ENCODE data around the gene ARHGEF26.

The ARHGEF26 gene

DNA sequence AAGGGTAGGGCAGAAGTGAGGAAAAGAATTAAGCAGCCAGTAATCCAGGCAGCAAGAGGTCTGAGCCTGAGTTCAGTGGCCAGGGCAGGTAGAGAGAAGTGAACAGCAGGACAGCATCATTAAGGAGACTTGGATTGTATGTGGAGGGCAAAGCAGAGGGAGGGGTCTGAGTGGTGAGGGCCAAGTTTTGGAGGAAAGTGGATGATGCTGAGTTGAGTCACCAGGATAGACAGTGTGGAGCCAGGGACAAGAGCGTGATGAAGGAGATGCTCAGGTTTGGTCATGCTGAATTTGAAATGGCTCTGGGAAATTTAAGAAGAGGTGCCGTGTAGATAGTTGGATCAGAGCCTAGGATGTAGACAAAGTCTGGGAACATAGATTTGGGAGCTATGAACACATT, 93.1 kb downstream of the ARHGEF26 start:
- DNase-seq = no peak

DNA sequence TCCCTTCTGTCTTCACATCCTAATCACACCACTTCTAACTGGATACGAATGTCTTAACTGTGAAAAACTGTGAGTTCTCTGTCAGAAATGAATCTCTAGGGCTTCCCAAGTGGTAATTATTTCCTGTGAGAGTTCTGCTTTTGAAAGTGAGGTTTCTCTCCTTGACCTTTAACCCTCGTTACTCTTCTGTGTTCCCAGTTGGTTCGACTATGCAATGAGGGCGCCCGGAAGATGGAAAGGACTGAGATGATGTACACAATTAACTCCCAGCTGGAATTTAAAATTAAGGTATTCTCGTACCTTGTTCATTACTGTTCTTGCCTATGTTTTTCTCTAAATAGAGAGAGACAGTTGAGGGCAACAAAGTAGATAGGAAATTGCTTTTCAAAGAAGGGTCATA, 96.5 kb downstream of the ARHGEF26 start:
- no peak for DNase-seq

DNA sequence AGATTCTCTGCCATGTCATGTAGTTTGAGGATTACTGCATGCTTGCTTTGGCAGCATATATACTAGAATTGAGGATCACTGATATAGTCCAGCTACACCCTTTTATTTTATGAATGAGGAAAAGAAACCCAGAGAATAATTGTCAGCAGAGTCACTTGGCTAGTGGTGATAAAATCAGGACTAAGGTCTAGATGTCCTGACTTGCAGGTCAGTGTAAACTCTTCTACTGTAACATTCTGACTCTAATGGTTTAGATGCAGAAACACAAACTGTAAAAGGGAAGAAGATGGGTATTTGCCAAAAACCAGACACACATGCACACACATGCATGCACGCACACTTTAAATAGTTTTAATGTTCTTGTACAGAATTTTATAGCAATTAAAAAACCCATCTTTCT, 97.5 kb downstream of the ARHGEF26 start:
- DNase-seq = no peak

- no peak for DNase-seq
Observed at GRCh38 chr3:154220462-154220861, 99.3 kb downstream of the ARHGEF26 start.

DNA sequence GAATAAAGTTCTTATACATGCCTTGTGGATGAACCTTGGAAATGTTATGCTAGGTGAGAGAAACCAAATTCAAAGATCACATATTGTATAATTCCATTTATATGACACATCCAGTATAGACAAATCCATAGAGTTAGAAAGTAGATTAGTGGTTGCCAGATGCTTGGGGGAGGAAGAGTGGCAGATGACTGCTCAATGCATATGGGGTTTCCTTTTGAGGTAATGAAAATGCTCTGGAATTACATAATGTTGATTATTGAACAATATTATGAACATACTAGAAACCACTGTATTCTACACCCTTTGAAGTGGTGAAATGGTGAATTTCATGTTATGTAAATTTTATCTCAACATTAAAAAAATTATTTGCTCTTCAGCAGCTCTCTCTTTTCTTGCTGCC, 102.3 kb downstream of the ARHGEF26 start:
- DNase-seq = no peak

DNA sequence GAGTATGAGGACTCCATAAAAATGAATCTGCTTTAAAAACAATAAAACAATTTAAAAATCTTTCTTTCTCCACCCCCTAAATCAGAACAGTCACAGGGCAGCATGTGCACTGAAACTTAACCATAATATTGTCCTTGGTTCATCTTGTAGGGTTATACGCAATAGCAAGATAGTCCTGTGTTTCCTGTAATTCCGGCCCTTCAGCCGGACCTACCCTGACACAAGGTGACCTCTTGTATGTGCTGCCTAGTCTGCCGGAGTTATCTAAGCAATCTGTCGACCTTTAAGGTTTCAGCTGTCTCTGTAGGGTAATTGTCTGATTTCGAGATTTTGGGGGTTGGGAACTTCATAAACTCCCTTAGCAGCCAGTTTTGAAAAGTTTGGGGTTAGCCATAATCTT, 103.2 kb downstream of the ARHGEF26 start:
- no peak for DNase-seq

DNA sequence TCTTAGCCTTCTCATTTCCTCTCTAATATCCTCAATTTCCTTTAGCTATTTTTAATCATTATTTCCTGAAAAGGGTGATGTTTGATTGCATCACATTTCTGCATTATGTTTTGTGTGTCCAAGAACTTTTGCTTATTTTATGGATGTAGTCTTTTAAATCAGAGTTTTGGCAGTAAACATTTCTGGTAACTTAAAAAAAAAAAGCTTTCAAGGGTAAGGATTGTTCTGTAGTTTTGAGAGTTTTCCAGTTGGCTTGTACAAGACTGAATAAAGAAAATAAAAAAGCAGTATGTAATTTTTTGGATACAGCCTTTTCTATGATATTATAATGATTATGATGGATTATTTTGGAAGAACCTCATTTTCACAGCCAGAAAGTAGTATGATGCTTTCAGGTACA, 103.7 kb downstream of the ARHGEF26 start:
- DNase-seq = no peak

- no peak for DNase-seq
Observed at GRCh38 chr3:154225536-154225935, 104.3 kb downstream of the ARHGEF26 start.

GRCh38 chr3:154227531-154227930, 106.3 kb downstream of the ARHGEF26 start:
- no peak for DNase-seq

DNA sequence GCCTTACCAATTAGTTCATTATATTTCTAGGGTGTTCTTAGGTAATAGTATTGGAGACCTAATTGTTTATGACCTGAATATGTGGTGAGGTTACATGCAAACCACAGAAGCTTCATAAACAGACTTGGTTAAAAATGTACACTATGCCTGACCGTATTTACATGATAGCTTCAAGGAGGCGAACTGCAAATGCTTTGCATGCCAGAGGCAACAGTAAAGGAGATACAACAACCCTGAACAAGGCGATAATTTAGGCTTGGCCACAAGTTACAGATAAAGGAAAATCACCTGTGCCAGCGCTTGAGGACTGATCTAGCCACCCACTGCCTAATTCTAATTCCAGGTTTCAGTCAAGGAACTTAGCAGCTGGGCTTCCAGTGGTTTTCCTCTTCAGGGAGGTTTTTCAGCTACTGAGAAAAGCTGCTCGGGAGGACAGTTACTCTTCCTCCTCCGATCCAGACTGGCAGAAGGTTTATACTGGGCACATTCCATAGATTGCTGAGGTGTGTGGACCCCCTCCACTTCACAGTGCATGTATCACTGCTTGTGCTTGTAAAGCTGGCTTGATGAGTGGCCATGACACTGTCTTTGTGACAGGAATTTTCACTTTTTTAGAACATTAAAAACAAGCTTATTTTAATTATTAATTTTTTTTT, 107.5 kb downstream of the ARHGEF26 start:
- DNase-seq = no peak

- no peak for DNase-seq
Observed at GRCh38 chr3:154229217-154229590, 108.0 kb downstream of the ARHGEF26 start.

DNA sequence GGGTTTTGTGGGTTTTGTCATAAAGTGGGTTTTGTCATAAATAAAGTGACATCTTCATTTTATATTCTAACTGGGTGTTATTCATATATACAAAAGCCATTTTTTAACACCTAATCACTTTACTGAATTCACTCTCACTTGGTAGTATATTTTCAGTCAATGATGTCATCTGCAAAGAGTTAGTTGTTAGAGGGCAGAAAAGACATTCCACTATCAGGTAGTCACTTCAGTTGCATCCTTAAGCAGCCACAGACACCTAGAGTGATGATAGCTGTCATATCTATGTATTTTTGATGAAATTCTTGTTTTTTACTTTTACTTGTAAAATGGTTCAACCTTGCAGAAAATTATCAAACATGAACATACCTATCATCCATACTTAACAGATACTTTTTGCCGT, 114.1 kb downstream of the ARHGEF26 start:
- DNase-seq = no peak

GRCh38 chr3:154236331-154236730, 115.1 kb downstream of the ARHGEF26 start:
- no peak for DNase-seq

DNA sequence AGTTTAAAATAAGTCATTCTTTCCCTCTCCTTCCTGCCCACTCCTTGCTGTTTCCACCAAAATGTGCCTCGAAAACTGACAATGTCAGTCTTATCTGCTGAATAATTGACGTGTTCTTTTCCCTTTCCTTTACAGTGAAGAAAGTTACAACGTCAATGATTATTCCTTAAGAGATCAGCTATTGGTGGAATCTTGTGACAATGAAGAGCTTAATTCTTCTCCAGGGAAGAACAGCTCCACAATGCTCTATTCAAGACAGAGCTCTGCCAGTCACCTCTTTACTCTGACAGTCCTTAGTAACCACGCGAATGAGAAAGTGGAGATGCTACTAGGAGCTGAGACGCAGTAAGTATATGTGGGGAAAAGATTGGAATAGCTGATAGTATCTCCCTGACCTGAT, 119.0 kb downstream of the ARHGEF26 start:
- DNase-seq = no peak

DNA sequence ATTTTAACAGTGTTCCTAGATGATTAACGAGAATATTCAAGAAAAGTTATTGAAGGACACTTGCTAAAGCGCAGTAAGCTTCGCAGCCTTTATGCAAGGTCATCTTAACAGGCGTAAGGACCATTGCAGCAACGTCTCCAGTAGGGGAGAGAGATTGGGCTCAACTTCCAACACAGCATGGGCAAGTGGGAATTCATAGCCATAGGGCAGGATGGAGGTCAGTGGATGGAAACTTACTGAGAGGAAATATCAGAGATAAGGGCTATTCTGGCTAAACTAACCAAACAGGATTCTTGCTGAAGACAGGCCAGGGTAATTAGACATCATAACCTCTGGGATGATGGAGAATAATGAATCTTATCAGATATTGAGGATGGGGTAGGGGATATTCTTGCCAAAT, 120.3 kb downstream of the ARHGEF26 start:
- no peak for DNase-seq

DNA sequence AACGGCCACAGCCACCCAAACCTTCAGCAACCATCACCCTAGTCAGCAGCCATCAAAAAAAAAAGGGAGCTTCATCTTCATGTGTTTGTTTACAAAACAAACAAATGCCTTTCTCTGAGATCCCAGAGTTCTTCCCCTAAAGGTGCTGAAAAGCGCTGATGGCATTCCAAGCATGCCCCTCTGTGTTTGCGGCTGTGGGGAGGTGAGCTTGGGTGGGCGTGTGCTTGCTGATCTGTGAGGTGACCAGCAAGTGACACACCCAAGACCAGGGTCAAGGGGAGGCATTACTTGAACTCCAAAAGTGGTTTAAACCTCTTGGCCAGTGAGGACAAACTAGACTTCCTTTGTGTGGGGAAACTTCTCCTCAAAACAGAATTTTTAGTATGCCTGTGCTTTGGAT, 121.6 kb downstream of the ARHGEF26 start:
- DNase-seq = no peak

DNA sequence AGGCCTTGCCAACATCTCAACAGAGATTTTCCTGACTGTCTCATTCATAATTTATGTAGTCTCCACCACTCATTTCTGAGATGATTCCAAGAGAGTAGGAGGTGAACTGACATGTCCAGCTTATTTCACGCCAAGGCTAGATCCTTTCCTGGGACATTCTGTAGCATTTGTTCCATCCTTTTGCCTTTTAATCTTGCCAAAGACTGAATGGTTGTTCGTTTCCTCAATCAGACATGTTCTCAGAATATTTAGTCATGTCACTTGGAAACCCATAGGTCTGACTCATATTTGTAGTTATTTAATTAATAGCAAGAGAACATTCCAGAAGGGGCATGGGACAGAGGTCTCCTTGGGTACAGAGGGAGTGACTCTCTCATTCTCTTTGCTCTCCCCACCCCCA, 122.2 kb downstream of the ARHGEF26 start:
- no peak for DNase-seq

DNA sequence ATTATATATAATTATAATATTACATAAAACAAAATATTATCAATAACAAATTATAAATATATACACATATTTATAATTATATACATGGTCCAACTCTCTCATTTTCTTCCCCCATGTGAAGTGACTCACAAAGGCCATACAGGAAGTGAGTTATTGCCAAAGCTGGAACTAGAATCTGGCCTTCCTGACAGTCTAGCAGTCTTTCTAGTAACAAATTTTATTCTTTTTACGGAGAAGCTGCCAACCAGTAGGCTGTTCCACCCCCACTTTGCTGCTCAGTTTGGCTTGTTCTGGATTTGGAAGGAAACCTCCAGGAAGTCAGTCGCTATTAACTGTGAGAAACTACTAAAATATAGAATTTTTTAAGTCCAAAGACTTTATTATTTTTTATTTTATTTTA, 123.5 kb downstream of the ARHGEF26 start:
- no peak for DNase-seq

- DNase-seq = no peak
Observed at GRCh38 chr3:154247806-154248415, 126.7 kb downstream of the ARHGEF26 start.

DNA sequence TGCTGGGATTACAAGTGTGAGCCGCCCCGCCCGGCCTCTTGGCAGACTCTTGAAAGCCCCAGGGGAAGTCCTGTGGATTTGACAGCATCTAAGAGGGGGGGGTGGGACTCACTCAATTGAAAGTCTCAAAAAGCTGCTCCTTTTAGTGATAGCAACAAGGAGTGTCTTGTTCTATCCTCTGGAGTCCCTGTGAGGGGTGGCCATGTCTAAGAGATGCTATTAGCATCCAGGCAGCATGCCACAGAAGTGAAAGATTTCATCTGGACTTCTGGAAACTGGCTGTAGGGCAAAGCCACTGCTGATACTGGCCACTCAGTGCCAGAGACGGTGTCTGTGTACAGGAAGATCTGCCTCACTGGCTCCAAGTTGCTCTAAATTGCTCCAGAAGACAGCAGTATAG, 129.1 kb downstream of the ARHGEF26 start:
- DNase-seq = no peak

DNA sequence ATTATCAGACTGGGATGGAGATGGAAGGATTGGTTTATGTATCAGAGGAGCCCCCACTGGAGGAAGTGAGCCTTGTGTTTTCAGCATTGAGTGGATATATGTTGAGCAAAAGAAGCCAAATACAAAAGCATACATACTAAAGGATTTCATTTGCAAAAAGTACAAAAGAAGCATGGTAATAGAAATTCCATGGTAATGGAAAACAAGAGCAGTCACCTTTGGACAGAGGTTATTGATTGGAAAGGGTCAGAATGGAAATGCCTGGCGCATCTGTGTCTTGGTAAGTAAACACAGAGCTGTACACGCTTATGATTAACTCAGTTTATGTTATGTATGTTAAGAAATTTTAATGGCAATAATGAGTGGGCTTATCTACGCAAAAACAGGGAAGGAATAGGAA, 130.4 kb downstream of the ARHGEF26 start:
- DNase-seq = no peak

DNA sequence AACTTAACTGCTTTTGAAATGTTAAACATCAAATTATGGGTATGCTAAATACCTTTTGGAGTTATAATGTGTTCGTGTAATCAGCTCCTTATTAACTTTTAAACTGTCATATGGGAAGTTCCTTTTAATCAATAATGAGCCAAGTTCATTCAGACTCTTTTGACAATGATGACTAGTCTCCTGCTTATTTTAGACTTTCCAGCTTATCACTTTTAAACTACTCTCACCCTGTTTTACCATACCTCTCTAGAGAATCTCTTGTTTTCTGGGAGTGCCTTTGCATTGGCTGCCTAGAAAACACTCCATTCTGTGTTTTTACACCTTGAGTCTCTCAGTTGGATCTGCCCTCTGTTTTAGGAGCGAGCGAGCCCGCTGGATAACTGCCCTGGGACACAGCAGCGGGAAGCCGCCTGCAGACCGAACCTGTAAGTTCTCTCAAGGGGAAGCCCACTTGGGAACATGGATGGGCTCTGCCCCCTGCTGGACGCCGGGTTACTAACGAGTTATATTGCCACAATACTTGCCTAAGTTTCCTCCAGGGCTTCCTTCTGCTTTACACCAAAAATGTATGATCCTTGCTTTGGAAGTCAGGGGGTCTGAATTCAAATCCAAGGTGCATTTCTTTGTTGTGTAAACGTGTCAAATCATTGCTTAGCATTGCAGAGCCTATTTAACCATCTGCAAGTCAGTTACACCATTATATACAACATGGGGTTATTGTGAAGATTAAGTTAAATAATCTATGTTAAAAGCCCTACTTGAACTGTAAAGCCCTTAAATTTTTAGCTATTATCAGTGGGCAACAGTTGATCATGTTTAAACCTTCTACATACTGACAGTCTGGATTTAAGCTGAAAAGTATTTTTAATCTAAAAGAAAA, 131.8 kb downstream of the ARHGEF26 start:
- DNase-seq = peak; percentile 40

- no peak for DNase-seq
Observed at GRCh38 chr3:154254527-154254926, 133.3 kb downstream of the ARHGEF26 start.

- no peak for DNase-seq
Observed at GRCh38 chr3:154273381-154273780, 152.2 kb downstream of the ARHGEF26 start.
